Neural cell (in vitro differentiated cells): ENCODE data around the gene HUS1B. TPM values are rescaled to one million over a fixed set of nuclear protein-coding genes. Genes with fewer than 3 reads are reported as not detected.

Experiments used
- H2AFZ ChIP-seq: fragments of 200-600, 300-800 bp; sonication (generic), shearing (Covaris generic); 2 replicates; pipeline ENCODE4 v1.6.0; 2014; ENCODE audit warnings: low read depth, mild to moderate bottlenecking, antibody characterized with exemption, low read length, moderate library complexity
- H3F3A ChIP-seq: fragments of 200-600 bp; shearing (Covaris generic); 2 replicates; pipeline ENCODE4 v1.6.1; 2016; ENCODE audit warnings: mild to moderate bottlenecking, moderate library complexity, mixed read lengths, antibody characterized with exemption, low read length; ENCODE audit not compliant: insufficient read depth, poor library complexity, severe bottlenecking
- H3K27ac ChIP-seq: fragments of 200-600, 300-800 bp; sonication (generic), shearing (Covaris generic); 2 replicates; pipeline ENCODE4 v1.5.1; 2014; ENCODE audit warnings: mild to moderate bottlenecking, low read length, moderate library complexity
- H3K27me3 ChIP-seq: fragments of 300-800, 200-600 bp; sonication (generic), shearing (Covaris generic); 2 replicates; pipeline ENCODE4 v1.6.0; 2014; ENCODE audit warnings: mild to moderate bottlenecking, low read depth, low read length, moderate library complexity; ENCODE audit not compliant: insufficient read depth
- H3K36me3 ChIP-seq: fragments of 300-800, 200-600 bp; sonication (generic), shearing (Covaris generic); 2 replicates; pipeline ENCODE4 v1.5.1; 2014; ENCODE audit warnings: mild to moderate bottlenecking, antibody characterized with exemption, low read length, moderate library complexity; ENCODE audit not compliant: insufficient read depth
- H3K4me2 ChIP-seq: fragments of 300-800, 200-600 bp; sonication (generic), shearing (Covaris generic); 2 replicates; pipeline ENCODE4 v1.6.0; 2014; ENCODE audit warnings: mild to moderate bottlenecking, low read length
- H3K4me3 ChIP-seq: fragments of 300-800, 200-600 bp; sonication (generic), shearing (Covaris generic); 2 replicates; pipeline ENCODE4 v1.5.1; 2014; ENCODE audit warnings: mild to moderate bottlenecking, low read length, moderate library complexity
- H3K79me2 ChIP-seq: fragments of 200-600 bp; shearing (Covaris generic); replicated peaks from 2 replicates; pipeline ENCODE4 v1.6.0; 2014; ENCODE audit warnings: mild to moderate bottlenecking, low read length, moderate library complexity; ENCODE audit not compliant: insufficient read depth
- H3K9ac ChIP-seq: fragments of 300-800, 200-600 bp; sonication (generic), shearing (Covaris generic); 2 replicates; pipeline ENCODE4 v1.6.1; 2016; ENCODE audit warnings: mild to moderate bottlenecking, low read length, mixed read lengths
- H3K9me2 ChIP-seq: fragments of 200-600 bp; shearing (Covaris generic); 2 replicates; pipeline ENCODE4 v1.6.1; 2016; ENCODE audit warnings: mild to moderate bottlenecking, low read length, mixed read lengths; ENCODE audit not compliant: insufficient read depth
- H3K9me3 ChIP-seq: fragments of 200-600, 300-800 bp; sonication (generic), shearing (Covaris generic); 2 replicates; pipeline ENCODE4 v1.6.1; 2016; ENCODE audit warnings: mild to moderate bottlenecking, mixed run types, low read length, moderate library complexity, mixed read lengths
- H4K20me1 ChIP-seq: fragments of 200-600 bp; shearing (Covaris generic); 2 replicates; pipeline ENCODE4 v1.6.1; 2016; ENCODE audit warnings: mild to moderate bottlenecking, mixed run types; ENCODE audit not compliant: insufficient read depth
- EP300 ChIP-seq: fragments of 450-650 bp; conservative IDR thresholded peaks from 2 replicates; pipeline ENCODE4 v1.6.1; 2014; ENCODE audit warnings: antibody characterized with exemption, mild to moderate bottlenecking, moderate library complexity; ENCODE audit not compliant: poor library complexity, severe bottlenecking
- EZH2 ChIP-seq: fragments of 200-600, 300-800 bp; shearing (Covaris generic), sonication (generic); IDR thresholded peaks from 2 replicates; pipeline ENCODE4 v1.6.1; 2014; ENCODE audit warnings: antibody characterized with exemption, low read length, borderline replicate concordance, mild to moderate bottlenecking; ENCODE audit not compliant: insufficient read depth, poor library complexity, severe bottlenecking
- MXI1 ChIP-seq: fragments of 450-650 bp; conservative IDR thresholded peaks from 2 replicates; pipeline ENCODE4 v1.6.1; 2014; ENCODE audit warnings: antibody characterized with exemption, mild to moderate bottlenecking; ENCODE audit not compliant: poor library complexity, severe bottlenecking
- POLR2AphosphoS5 ChIP-seq: IDR thresholded peaks from 2 replicates; pipeline ENCODE4 v1.6.1; 2012
- RAD21 ChIP-seq: fragments of 450-650 bp; conservative IDR thresholded peaks from 2 replicates; pipeline ENCODE4 v1.6.1; 2014; ENCODE audit warnings: antibody characterized with exemption, mild to moderate bottlenecking, moderate library complexity
- SMC3 ChIP-seq: fragments of 450-650 bp; conservative IDR thresholded peaks from 2 replicates; pipeline ENCODE4 v1.6.1; 2014; ENCODE audit warnings: antibody characterized with exemption, mild to moderate bottlenecking, moderate library complexity; ENCODE audit not compliant: poor library complexity
- TAF1 ChIP-seq: IDR thresholded peaks from 2 replicates; pipeline ENCODE4 v1.6.1; 2012; ENCODE audit warnings: low read depth
- polyA plus RNA-seq: library from polyadenylated mRNA; depleted of rRNA; stranded (reverse); fragments of >200 nt; gene quantifications from 2 replicates; pipeline ENCODE4 v1.2.3, GENCODE V29; 2014
- TF ChIP-seq, protein P1 (sequence below): fragments of 450-650 bp; IDR thresholded peaks from 2 replicates; pipeline ENCODE4 v1.5.1; 2014; ENCODE audit warnings: antibody characterized with exemption, mild to moderate bottlenecking, moderate library complexity; ENCODE audit not compliant: poor library complexity, severe bottlenecking
- TF ChIP-seq, protein P2 (sequence below): IDR thresholded peaks from 2 replicates; pipeline ENCODE4 v1.6.1; 2012; ENCODE audit warnings: borderline replicate concordance

Gene HUS1B
- polyA plus RNA-seq, 1 donor from 2014 or later: 0.52 TPM

DNA sequence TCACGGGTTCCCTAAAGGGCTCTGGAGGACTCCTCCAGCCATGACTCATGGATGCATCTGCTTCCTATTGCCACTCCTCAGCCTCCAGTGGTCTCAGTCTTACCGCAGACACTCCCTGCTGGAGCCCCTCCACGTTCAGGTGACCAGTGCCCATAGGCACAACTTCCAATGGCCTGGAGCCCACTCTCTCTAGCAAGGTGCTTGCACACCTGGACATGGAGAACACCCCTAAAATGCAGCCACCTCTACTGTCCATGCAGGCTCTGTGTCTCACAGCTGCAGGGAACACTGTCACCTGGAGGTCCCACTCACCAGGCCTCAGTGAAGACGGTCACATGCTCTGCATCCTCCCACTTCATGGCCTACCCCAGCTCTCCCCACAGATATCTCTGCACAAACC is 36.0 kb downstream of the HUS1B start:
- Histone ChIP-seq H3K9me3 (no peaks in the 10 kb centered on the region), H3K79me2 (no peaks in the 10 kb centered on the region), H3K27ac (no peak overlapping the region), H3K4me2 (no peak overlapping the region), H3K9me2 (no peaks in the 10 kb centered on the region), H3K27me3 (no peaks in the 10 kb centered on the region), H4K20me1 (no peaks in the 10 kb centered on the region), H3K36me3 (no peaks in the 10 kb centered on the region), H3F3A (no peaks in the 10 kb centered on the region), H3K4me3 (no peak overlapping the region), H2AFZ (no peak overlapping the region), H3K9ac (no peak overlapping the region)
- no peak for TF ChIP-seq EP300
- TF ChIP-seq TAF1: no peak
- TF ChIP-seq POLR2AphosphoS5: no peak
- TF ChIP-seq EZH2: no peak
- TF ChIP-seq RAD21: no peak
- TF ChIP-seq, protein P1, sequence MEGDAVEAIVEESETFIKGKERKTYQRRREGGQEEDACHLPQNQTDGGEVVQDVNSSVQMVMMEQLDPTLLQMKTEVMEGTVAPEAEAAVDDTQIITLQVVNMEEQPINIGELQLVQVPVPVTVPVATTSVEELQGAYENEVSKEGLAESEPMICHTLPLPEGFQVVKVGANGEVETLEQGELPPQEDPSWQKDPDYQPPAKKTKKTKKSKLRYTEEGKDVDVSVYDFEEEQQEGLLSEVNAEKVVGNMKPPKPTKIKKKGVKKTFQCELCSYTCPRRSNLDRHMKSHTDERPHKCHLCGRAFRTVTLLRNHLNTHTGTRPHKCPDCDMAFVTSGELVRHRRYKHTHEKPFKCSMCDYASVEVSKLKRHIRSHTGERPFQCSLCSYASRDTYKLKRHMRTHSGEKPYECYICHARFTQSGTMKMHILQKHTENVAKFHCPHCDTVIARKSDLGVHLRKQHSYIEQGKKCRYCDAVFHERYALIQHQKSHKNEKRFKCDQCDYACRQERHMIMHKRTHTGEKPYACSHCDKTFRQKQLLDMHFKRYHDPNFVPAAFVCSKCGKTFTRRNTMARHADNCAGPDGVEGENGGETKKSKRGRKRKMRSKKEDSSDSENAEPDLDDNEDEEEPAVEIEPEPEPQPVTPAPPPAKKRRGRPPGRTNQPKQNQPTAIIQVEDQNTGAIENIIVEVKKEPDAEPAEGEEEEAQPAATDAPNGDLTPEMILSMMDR: no peak
- no peak for TF ChIP-seq MXI1
- no peak for TF ChIP-seq SMC3
- TF ChIP-seq, protein P2, sequence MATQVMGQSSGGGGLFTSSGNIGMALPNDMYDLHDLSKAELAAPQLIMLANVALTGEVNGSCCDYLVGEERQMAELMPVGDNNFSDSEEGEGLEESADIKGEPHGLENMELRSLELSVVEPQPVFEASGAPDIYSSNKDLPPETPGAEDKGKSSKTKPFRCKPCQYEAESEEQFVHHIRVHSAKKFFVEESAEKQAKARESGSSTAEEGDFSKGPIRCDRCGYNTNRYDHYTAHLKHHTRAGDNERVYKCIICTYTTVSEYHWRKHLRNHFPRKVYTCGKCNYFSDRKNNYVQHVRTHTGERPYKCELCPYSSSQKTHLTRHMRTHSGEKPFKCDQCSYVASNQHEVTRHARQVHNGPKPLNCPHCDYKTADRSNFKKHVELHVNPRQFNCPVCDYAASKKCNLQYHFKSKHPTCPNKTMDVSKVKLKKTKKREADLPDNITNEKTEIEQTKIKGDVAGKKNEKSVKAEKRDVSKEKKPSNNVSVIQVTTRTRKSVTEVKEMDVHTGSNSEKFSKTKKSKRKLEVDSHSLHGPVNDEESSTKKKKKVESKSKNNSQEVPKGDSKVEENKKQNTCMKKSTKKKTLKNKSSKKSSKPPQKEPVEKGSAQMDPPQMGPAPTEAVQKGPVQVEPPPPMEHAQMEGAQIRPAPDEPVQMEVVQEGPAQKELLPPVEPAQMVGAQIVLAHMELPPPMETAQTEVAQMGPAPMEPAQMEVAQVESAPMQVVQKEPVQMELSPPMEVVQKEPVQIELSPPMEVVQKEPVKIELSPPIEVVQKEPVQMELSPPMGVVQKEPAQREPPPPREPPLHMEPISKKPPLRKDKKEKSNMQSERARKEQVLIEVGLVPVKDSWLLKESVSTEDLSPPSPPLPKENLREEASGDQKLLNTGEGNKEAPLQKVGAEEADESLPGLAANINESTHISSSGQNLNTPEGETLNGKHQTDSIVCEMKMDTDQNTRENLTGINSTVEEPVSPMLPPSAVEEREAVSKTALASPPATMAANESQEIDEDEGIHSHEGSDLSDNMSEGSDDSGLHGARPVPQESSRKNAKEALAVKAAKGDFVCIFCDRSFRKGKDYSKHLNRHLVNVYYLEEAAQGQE: no peak

- no peak overlapping the region for H3K27ac ChIP-seq
- H3K9me2 ChIP-seq: no peaks in the 10 kb centered on the region
- H3K36me3 ChIP-seq: no peaks in the 10 kb centered on the region
- no peak for TF ChIP-seq EP300
- H3K4me2 ChIP-seq: no peak overlapping the region
- no peaks in the 10 kb centered on the region for H3K27me3 ChIP-seq
- no peaks in the 10 kb centered on the region for H3F3A ChIP-seq
- no peaks in the 10 kb centered on the region for H3K79me2 ChIP-seq
- H4K20me1 ChIP-seq: no peaks in the 10 kb centered on the region
- no peak overlapping the region for H2AFZ ChIP-seq
- H3K9ac ChIP-seq: no peak overlapping the region
- no peak overlapping the region for H3K4me3 ChIP-seq
- no peaks in the 10 kb centered on the region for H3K9me3 ChIP-seq
These were observed 36.7 kb downstream of the HUS1B start for GRCh38 chr6:620166-620565.

DNA sequence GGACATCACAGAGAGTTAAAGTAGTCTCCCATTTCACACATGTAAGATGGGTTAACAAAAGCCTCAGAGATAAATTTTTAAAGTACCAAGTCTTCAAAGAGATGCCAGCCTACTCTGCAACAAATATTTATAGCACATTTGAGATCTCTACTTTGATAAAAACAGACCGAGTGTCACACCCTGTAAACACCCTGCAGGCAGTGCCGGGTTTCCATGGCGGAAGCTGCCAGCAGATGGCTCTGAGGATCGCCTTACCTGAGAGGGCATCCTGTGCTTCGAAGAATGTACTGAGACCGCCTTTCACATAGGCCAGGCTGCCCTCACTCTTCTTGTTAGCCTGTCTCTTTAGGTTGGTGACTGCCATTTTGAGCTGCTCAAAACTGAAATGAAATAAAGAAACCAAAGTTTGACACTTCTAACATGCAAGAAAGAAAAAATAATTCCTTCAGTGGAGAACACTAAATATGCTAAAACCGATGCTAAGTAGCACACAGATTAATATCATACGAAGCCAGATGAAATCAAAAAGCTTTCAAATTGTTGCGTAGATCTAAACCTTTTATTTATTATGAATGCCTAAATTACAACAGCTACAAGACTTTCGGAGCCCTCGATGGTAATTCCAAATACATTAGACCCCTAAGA is 39.3 kb downstream of the HUS1B start:
- Histone ChIP-seq H3K36me3 (no peaks in the 10 kb centered on the region), H2AFZ (no peak overlapping the region), H3K27me3 (no peaks in the 10 kb centered on the region), H4K20me1 (no peaks in the 10 kb centered on the region), H3K79me2 (no peaks in the 10 kb centered on the region), H3K4me2 (no peak overlapping the region), H3K27ac (no peak overlapping the region), H3K9me3 (no peaks in the 10 kb centered on the region), H3K9ac (no peak overlapping the region), H3K9me2 (no peaks in the 10 kb centered on the region), H3K4me3 (no peak overlapping the region), H3F3A (no peaks in the 10 kb centered on the region)
- TF ChIP-seq EZH2 (no peak), SMC3 (peak; percentile 14), RAD21 (peak; percentile 28)
- TF ChIP-seq, protein P1: peak; percentile 23
